HG03045 (cell line): Measurements from ENCODE around the gene CDH5.
"Not testable (repeated sequence)": the region's sequence is repeated elsewhere in the genome, so short reads cannot be mapped to it uniquely, and the experiment has no call there.

ENCODE experiments used
- ATAC-seq: cut with Tn5 transposase; IDR thresholded peaks from one replicate; pipeline ENCODE4 v1.9.1; 2021; ENCODE audit warnings: mild to moderate bottlenecking, moderate library complexity; ENCODE audit not compliant: unreplicated experiment

Gene CDH5

DNA sequence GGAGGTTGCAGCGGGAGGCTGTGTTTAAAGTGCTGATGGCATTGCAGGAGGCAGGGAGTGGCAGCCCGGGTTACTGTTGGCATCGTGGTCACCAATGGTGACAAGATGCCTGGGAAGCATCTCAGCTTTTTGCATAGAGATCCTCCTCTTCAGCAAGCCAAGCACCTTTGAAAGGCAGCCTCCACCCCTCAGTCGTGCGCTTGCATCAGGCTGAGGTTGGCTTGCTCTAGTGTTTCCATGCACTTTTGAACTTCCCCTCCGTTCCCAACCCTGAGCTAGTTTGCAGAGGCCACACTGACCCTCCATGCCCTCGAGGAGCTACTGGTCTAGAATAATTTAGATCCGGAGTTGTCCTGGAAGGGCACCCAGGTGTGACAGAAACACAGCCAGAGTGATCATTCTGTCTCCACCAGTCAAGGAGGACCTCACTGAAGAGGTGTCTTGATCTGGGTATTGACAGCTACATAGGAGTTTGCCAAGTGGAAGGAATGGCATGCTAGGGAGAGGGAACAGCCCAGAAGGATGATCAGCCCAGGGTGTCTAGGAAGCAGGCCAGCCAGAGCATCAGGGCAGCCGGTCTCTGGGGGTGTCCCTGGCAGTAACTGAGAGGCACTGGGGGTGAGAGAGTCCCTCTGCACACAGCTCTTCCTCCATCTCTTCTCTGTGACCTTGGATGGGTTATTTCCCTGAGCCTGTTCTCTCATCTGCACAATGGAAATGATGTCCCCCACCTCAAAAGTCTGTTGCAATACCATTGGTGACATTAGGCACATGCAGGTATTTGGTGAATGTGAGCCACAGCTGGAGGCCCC, 68.3 kb downstream of the CDH5 start:
- no peak for ATAC-seq

DNA sequence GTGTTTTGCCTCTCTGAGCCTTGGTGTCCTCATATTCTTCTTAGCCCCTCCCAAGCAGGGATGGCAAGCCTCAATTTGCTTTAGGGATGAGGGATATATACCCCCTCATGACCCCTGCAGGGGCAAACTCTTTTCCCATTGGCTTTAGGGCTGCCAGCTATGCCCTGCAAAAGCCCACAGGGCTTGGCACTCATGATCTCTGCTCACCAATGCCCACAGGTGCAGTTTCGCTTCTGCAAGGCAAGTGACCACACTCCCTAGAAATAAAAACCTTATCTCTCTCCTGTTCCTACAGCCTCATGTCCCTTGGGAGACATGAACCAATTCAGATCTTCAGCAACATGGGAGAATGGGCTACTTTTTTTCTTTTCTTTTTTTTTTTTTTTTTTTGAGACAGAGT, 69.4 kb downstream of the CDH5 start:
- no peak for ATAC-seq

DNA sequence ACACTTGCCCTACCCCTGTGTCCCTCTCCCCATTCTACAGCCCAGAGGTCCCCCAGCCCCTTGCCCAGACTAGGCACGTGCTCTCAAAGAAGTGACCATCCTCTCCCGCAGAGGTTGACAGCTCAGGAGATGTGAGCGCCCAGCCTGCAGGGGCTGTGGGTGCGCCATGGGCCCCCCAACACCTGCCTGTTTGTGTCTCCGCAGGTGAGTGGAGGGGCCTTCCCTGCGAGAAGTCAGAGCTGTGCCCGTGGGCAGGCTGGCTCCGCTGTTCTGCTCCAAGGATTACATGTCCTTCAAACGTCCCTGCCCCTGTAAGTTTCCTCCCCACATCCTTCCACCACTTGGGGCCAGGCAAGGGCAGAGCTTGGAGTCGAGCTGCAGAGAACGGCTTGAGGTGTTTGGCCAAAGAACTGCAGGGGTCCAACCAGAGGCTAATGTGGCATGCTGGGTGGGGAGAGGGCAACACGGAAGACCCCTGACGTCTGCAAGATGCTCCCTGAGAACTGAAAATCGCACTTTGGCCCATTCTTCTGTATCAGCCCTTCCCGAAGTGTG, 71.0 kb downstream of the CDH5 start:
- no peak for ATAC-seq

DNA sequence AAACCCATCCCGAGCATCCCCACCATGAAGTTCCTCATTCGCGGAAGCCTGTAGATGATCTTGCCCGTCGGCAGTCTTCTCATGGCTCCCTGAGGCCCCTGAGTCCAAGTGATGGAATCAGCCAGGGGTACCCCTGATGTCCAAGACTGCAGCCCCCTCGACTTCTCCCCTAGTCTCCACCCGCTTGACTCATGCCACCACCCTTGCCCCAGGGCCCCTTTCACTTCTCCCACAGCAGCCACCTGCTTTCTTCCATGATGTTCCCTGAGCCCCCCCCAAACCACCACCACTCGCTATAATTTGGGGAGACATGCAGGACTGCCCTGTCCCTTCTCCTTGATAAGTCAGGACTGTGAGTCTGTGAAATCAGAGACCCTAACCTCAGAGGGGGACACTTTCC, 72.0 kb downstream of the CDH5 start:
- no peak for ATAC-seq

DNA sequence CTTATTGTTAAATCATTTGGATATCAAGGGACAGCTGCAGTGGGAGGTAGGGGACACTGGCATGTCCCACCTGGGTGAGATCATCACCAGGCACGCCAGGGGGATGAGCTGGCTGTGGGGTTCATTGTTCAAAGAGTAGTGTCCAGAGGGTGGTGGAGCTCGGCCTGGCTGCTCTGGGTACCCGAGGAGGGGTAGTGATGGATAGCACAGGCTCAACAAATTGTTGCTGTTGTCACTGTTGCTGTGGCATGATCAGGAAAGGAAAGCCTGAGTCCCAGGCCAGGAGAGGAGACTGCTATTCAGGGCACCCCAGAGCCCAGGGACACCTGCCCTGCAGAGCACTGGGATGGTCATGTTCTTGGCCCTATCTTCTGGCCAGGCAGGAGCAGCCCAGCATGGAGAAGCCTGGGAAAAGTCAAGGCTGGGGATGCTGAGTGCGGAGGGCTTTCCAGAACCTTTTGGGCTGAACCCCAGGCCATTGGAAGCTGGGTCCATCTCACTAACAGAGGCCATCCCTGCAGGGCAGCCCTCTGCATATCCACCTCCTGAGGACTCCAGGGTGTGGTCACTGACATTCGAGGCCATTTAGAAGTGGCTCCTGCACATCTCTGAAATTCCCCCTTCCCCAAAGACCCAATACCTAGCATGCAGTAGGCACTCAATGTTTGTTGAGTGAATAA, 72.7 kb downstream of the CDH5 start:
- ATAC-seq, result no peak

DNA sequence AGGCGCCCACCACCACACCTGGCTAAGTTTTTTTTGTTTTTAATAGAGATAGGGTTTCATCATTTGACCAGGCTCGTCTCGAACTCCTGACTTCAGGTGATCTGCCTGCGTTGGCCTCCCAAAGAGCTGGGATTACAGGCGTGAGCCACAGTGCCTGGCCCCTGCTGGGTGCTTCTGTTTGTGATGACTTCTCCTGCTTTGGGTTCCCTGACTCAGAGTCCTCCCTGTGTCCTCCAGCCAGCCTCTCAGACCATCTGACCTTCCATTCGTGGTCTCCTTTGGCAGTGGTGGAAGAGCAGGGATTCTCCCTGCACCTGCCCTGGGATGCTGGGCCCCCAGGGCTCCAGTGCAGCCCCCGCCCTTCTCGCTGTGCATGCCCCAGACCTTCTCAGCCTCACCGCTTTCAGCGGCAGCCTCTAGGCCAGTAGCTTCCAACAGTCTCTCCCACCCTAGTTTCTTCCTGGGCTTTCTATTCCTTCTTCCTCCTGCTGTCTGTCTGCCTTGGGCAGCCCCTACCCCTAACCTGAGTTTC, 73.8 kb downstream of the CDH5 start:
- no peak for ATAC-seq

DNA sequence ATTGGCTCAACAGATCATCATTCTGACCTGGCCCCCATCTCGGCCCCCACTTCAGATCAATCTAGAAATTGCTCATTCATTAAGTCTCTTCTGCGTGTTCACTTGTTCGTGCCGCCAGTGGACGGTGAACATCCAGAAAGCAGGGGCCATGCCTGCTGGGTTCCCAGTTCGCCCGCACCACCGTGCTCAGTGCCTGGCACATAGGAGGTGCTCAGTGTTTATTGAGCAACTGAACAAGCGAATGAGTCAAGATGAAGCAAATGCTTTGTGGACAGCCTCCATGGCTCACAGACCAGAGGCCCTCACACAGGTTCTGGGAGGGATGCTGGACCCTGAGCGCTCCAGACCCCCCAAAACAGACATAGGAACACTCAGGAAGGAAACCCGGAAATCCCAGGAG, 74.5 kb downstream of the CDH5 start:
- no peak for ATAC-seq

DNA sequence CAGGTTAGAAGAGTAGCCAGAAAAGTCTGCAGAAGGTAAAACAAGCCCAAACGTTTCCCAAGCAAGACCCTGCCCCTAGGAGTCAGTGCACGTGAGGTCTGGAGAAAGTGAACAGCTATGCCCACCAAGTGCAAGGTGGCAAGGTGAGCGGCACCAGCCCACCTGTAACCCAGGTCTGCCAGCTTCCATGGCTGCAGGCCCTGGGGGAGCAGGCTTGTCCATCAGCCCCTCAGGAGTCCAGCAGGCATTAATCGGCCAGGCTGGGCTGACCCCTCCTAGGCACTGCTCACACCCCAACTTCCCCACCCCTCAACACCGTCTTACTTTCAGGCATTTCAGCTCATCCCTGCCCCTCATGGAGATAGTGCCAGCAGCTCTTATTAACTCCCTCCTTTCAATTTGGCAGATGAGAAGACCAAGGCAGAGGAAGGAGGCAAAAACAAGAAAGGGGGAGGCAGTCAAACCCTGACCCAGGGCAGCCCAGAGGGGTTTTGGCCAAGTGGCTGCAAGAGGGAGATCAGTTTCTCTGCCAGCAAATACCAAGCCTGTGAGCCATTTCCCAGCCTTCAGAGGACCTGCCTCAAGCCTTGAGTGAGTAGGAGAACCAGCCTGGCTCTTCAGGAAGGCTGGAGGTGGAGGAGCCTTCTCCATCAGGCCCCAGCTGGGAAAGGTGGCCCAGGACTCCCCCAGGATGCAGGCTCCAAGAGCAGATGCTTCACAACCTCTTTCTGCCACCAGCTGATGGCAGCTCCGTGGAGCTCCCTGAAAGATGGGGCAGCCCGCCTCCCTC, 75.3 kb downstream of the CDH5 start:
- no peak for ATAC-seq

DNA sequence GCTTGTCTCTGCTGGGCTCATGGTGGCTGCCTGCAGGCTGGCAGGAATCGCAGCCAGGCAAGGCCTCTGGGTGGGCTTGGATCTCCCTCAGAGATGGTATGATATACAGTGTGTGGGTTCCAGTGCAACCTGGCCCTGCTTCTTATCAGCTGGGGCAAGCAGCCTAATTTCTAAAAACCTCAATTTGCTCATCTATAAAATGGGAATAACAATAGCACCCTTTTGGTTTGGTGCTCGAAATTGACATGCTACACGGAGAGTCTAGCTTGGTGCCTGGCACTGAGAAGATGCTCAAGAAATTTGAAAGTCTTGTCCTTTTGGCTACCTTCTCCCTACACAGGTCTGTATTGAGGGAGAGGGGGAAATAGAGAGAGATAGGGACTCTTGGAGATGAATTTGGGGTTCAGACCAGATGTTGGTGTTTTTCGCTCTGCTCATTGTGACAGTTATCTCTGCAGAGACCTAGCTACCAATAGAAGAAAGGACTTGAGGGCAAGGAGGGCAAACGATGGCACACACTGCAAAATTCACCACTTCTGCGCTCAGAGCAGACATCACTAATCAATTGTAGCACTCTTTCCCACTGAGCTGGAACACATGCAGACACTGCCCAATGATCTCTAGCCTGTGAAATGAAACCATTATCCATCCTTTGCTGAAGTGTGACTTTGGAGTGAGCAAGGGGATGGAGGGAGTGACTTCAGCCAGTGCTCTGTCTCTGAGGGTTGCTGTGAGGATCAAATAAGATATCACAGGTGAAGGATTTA, 76.2 kb downstream of the CDH5 start:
- ATAC-seq, result no peak

DNA sequence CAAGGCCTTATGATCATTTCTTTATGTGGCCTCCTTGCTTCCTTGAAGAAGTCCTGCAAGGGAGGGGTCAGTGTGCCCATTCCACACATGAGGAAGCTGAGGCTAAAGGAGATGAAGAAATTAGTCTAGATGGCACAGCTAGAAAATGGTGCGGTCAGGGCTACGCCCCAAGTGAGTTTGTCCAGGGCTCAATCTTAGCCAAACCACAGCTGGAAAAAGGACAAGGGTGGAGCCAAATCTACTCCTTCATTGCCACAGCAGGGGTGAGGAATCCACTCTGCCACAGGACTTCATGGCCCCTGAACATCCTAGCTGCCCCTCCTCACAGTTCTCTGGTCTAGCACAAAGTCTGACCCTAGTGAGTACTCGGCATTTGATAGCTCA, 76.8 kb downstream of the CDH5 start:
- ATAC-seq, result no peak

DNA sequence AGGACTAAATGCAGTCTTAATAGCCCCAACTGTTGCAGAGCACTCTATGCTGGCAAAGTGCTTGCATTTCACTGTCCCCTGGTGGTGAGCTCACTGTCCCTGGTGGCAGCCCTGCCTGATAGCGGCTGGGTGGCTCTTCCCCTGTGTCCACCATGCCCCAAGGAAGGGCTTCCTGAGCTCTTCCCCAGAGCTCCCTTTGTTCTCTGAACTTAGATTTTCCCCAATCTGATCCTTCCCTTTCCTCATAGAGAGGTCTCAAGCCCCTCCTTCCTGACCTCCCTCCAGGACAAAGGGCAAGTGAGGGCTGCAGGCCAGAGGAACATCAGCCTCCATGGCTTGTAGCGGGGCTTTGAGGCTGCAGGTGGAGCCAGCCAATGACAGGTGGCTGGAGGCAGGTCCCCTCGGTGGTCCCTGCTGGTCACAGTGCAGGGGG, 77.6 kb downstream of the CDH5 start:
- no peak for ATAC-seq

DNA sequence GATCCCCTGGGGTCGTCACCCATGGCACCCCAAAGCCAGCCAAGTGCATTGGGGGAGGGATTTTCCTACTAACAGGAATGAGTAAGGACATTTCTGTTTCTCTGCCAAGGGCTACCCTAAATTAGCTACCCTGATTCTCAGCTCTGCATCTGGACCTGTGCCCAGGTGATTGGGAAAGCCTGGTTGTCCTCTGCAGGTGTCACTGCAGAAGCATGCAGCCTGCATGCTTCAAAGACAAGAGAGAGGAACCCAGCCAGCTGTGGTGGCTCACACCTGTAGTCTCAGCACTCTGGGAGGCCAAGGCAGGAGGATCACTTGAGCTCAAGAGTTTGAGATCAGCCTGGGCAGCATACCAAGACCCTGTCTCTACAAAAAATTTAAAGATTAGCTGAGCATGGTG, 80.2 kb downstream of the CDH5 start:
- ATAC-seq, result no peak

DNA sequence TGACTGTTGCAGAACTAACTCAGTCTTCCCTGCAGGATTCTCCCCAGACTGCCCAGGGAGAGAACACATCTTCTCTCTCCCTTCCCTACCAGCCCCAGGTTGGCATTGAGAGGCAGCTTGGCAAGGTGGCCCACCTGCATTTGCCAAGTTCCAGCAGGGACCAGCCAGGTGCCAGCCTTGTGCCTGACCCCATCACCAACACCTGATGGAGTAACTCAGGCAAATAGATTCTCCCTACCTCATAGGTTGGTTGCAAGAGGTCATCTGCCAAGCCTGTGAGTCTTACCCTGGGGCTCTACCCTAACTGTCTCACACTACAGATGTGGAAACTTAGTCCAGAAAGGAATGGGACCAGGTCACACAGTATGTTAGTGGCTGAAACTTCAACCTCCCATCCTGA, 81.0 kb downstream of the CDH5 start:
- no peak for ATAC-seq

DNA sequence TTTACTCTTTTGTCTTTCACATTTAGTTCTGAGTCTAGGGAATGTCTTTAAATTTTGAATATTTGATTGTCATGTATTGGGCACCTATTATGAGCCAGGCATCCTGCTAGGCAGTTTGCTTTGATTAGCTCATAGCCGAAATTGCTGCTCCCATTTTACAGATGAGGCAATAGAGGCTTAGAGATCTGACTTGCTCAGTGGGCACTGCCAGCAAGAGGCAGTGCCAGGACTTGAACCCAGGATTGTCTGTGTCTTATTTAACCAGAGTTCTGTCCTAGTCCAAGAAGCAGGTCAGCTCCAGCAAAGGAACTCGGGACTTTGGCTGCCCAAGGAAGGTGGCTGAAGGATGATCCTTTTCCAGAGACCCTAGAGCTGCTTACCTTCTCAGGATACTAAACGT, 85.1 kb downstream of the CDH5 start:
- ATAC-seq, result no peak

DNA sequence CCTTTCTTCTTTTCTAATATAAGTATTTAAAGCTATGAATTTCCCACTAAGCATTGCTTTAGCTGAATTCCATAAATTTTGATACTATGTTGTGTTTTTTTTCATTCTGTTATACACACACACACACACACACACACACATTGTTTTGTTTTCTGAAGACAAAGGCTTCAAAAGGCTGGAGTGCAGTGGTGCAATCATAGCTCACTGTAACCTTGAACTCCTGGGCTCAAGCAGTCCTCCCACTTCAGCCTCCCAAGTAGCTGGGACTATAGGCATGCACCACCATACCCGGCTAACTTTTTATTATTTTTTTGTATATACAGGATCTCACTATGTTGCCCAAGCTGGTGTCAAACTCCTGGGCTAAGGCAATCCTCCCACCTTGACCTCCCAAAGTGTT, 86.7 kb downstream of the CDH5 start:
- not testable (repeated sequence) for ATAC-seq
